A673 (cell line): ENCODE results near the gene TOX4.

ENCODE experiments used
- EZH2 ChIP-seq: fragments of 200-600 bp; sonication (generic); IDR thresholded peaks from 2 replicates; pipeline ENCODE4 v1.6.1; 2017; ENCODE audit warnings: borderline replicate concordance, low read depth, mild to moderate bottlenecking, mixed read lengths, antibody characterized with exemption, low read length; ENCODE audit not compliant: poor library complexity, severe bottlenecking
- TF ChIP-seq, protein P1 (sequence below): fragments of 300-800, 200-600 bp; sonication (generic); conservative IDR thresholded peaks from 2 replicates; pipeline ENCODE4 v1.5.1; 2017; ENCODE audit warnings: low read depth, mild to moderate bottlenecking, antibody characterized with exemption, low read length, moderate library complexity, mixed read lengths

DNA sequence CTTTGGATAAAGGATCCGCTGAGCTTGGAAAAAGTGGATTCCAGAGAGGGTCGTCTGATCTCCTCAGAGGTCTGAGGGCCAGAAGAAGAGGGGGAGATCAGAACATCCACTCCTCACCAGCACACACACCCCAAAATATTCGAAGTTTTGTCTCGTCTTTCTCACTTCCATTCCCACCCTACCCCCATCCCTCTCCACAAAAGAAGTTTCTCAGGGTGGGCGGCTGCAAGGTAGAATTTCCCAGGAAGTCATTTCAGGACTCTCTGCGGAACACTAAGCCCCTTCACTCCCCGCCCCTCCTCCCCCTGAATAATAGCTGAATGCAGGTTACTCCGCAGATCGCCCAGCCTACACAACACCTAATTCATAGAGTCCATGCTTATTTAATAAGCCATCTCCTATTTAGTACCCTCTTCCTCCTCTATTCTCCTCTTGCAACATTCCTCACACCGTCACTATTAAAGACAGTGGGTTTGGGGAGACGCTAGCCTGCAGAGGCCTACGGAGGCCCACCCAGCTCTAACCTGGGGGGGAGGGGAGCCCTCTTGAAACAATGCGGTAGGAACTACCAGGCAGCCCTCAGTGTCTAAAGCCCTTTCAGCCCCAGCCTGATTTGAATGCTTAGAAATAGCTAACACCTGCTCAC is 49.8 kb downstream of the TOX4 start:
- TF ChIP-seq EZH2, result no peak
- TF ChIP-seq, protein P1, sequence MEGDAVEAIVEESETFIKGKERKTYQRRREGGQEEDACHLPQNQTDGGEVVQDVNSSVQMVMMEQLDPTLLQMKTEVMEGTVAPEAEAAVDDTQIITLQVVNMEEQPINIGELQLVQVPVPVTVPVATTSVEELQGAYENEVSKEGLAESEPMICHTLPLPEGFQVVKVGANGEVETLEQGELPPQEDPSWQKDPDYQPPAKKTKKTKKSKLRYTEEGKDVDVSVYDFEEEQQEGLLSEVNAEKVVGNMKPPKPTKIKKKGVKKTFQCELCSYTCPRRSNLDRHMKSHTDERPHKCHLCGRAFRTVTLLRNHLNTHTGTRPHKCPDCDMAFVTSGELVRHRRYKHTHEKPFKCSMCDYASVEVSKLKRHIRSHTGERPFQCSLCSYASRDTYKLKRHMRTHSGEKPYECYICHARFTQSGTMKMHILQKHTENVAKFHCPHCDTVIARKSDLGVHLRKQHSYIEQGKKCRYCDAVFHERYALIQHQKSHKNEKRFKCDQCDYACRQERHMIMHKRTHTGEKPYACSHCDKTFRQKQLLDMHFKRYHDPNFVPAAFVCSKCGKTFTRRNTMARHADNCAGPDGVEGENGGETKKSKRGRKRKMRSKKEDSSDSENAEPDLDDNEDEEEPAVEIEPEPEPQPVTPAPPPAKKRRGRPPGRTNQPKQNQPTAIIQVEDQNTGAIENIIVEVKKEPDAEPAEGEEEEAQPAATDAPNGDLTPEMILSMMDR, result no peak
